GF-D8 (cell line): Measurements from ENCODE around the gene WAPL.
"Not testable (repeated sequence)": the region's sequence is repeated elsewhere in the genome, so short reads cannot be mapped to it uniquely, and the experiment has no call there.

Experiments used
- DNase-seq: peaks from one replicate; lab custom pipeline; 2025; lab: John Stamatoyannopoulos, UW

Gene WAPL, protein sequence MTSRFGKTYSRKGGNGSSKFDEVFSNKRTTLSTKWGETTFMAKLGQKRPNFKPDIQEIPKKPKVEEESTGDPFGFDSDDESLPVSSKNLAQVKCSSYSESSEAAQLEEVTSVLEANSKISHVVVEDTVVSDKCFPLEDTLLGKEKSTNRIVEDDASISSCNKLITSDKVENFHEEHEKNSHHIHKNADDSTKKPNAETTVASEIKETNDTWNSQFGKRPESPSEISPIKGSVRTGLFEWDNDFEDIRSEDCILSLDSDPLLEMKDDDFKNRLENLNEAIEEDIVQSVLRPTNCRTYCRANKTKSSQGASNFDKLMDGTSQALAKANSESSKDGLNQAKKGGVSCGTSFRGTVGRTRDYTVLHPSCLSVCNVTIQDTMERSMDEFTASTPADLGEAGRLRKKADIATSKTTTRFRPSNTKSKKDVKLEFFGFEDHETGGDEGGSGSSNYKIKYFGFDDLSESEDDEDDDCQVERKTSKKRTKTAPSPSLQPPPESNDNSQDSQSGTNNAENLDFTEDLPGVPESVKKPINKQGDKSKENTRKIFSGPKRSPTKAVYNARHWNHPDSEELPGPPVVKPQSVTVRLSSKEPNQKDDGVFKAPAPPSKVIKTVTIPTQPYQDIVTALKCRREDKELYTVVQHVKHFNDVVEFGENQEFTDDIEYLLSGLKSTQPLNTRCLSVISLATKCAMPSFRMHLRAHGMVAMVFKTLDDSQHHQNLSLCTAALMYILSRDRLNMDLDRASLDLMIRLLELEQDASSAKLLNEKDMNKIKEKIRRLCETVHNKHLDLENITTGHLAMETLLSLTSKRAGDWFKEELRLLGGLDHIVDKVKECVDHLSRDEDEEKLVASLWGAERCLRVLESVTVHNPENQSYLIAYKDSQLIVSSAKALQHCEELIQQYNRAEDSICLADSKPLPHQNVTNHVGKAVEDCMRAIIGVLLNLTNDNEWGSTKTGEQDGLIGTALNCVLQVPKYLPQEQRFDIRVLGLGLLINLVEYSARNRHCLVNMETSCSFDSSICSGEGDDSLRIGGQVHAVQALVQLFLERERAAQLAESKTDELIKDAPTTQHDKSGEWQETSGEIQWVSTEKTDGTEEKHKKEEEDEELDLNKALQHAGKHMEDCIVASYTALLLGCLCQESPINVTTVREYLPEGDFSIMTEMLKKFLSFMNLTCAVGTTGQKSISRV (N-terminal part only)

DNA sequence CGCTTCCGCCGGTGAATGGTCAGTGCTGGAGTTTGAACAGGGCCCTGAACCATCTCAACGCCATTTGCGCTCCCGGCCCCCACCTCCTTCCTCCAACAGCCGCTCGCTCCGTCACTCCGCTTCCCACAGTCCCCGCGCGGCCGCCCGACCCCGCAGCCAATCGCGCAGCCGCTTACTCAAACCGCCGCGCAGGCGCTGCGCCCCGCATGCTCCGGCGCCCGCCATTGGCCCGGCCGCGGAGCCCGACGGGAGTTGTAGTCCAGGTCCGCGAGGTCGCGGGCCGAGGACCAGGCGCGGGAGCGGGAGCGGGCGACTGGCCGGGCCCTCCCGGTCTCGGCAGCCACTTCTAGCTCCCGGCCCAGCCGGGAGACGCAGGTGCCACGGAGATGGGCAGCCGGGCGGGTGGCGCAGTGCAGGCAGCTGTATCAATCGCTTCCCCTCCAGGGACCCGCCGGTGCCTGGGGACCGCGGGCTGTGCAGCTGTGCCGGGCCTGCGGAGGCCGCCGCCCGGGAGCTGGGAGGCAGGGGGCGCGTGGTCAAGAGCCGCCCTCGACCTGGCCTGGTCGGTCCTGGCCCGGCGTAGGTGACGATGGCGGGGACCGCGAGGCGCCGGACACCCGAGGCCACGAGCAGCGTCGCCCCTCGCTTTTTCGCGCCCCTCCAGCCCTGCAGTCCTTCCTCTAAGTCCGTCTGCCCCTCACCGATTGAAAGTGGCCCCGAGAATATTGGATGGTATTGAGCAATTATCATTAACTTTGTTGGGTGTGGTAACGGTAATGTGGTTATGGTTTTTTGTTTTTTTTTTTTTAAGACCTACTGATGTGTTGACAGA lies at the start of gene WAPL:
TSS of gene WAPL (minus strand) at position 115 of the 832 bp plus-strand sequence. CDS start 3,723 bp downstream, outside the sequence.
- DNase-seq = peak; percentile 77

DNA sequence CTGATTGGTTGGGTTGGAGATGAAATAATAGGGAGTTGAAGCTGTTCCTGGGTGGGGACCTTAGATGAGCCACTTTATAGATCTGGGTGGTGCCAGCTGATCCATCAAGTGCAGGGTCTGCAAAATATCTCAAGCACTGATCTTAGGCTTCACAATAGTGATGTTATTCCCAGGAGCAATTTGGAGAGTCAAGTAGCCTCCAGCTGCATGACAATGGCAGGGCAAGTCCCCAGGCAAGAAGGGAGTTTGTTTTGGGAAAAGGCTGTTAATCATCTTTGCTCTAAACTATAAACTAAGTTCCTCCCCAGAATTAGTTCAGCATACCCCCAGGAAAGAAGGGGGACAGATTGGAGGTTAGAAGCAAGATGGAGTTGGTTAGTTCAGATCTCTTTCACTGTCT lies 47.7 kb upstream of the WAPL start:
- no peak for DNase-seq

DNA sequence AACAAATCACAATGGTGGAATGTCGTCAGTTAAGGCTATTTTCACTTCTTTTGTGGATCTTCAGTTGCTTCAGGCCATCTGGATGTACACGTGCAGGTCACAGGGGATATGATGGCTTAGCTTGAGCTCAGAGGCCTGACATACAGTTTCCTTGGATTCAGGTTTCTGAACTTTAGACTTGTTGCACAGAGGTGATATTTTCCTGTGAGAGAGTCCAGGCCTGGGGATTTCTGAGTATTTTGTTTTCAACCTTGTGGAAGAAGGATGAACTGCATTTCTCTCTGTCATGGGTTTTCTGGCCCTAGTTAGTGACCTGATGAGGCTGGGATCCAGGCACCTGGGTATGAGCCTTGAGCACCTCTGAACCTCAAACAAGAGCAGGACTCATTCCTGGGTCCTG lies 44.9 kb upstream of the WAPL start:
- not testable (repeated sequence) for DNase-seq

DNA sequence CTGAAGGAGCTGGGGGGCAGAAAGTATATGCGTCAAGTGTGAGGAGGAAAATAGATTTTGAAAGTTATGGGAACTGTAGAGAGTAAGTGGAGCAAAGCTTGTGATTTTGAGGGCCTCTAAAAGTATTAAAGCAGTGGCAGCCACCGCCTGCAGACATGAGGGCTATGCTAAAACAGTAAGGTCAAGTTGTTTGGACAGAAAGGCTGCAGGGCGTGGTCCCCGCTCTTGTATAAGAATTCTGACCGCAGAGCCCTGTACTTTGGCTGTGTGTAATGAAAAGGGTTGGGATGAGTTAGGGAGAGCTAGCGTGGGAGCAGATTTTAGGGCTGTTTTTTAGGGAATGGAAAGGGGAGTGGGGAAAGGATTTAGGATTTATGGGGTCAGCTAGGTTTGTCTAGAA lies 41.7 kb upstream of the WAPL start:
- DNase-seq = not testable (repeated sequence)

DNA sequence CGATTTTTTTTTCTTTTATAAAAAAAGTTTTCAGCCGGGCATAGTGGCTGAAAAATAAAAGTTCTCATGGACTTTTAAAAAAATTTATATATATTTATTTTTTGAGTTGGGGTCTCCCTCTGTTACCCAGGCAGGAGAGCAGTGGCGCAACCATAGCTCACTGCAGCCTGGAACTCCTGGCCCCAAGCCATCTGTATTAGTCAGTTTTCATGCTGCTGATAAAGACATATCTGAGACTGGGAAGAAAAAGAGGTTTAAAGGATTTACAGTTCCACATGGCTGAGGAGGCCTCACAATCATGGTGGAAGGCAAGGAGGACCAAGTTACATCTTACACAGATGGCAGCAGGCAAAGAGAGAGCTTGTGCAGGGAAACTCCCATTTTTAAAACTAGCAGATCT lies 37.1 kb upstream of the WAPL start:
- DNase-seq = not testable (repeated sequence)

DNA sequence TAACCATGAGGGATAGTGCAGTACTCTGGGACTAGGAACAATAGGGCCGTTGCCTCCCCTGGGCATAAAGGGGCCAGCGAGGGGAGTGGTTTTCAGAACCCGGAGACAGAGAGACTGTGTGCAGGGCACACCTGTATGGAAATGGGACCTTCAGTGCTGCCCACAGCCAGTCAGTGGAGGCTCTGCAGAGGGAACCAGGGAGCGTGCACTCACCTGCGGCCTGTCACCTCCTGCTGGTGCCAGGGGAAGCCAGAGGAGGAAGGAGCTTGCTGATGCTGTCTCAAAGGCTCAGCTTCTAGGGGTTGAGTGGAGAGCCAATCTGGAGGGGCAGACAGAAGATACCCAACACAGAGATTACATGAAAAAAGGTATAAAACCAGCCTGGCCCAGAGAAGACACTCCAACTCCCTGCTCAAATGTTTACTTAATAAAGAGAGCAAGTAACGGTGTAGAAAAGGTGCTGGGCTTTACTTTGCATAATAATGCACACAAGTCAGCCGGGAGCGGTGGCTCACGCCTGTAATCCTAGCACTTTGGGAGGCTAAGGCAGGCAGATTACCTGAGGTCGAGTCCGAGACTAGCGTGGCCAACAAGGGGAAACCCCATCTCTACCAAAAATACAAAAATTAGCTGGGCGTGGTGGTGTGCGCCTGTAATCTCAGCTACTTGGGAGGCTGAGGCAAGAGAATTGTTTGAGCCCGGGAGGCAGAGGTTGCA lies 35.5 kb upstream of the WAPL start:
- DNase-seq = no peak

DNA sequence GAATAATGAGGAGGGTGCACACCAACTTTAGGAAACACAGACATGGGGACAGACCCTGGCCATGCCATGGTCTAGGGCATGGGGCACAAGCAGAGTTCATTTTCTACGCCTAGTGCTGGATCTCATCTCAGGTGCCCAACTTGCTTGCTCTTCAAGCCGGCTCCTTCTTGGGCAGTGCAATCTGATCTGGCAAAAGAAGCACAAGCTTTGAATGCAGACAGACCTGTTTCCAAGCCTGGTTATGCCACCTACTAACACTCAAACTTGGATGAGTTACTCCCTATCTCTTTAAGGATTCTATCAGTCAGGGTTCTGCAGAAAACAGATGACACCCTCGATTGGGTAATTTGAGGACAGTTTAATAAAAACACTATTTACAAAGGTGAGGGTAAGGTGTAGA lies 34.9 kb upstream of the WAPL start:
- DNase-seq = no peak

DNA sequence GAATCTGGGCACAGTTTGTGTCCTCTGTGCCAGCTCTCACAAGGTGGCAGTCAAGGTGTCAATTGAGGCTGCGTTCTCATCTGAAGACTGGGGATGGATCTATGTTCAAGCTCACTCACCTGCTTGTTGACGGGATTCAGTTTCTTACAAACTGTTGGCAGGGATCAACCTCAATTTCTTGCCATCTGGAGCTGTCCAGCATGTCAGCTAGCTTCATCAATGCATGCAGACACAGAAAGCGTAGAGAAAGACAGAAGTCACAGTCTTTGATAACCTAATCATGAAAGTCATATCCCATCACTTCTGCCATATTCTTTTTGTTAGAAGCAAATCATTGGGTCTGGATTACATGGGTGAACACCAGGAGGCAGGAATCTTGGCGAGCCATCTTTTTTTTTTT lies 32.0 kb upstream of the WAPL start:
- no peak for DNase-seq

DNA sequence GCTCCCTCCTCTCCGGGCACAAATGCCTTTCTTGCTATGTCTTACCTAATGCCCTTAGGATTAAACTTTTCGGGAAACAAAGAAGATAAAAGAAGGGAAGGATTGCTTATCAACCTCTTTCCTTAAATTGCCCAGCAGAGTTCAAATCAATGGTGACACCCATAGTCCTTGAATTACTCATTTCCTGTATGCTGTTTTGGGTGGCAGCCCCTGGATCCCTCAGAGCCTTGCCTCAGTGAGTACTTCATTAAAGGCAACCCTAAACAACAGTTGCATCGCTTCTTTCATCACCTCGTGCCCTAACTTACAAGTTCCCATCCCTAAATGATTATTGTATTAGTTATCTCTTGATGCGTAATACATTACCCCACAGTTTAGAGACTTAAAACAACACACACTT lies 31.6 kb upstream of the WAPL start:
- no peak for DNase-seq

DNA sequence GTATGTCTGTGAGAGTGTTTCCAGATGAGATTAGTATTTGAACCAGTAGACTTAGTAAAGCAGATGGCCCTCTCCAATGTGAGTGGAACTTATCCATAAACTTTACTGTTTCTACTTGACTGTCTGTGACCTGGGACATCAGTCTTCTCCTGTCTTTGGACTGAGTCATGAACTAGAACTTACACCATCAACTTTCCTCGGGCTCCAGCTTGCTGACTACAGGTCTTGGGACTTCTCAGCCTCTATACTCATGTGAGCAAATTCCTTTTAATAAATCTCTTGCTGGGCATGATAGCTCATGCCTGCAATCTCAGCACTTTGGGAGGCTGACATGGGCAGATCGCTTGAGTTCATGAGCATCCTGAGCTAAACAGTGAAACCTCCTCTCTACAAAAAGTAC lies 25.7 kb upstream of the WAPL start:
- DNase-seq = no peak

DNA sequence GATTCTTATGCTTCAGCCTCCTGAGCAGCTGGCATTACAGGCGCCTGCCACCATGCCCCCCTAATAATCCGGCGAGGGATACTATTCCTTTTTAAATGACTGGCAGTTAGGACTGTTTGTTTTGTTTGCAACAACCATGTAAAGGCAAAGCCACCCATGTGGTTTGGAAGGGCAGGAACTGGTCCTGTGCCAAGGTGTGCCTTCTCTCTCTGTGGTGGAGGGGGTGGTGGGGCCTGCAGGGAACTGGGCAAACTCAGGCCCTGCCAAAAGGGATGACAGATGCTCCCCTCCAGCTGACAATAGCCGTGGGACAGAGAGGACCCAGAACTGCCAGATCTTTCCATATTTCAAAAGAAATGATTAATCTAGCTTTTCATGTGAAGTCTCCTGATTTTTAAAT lies 23.5 kb upstream of the WAPL start:
- DNase-seq = no peak

DNA sequence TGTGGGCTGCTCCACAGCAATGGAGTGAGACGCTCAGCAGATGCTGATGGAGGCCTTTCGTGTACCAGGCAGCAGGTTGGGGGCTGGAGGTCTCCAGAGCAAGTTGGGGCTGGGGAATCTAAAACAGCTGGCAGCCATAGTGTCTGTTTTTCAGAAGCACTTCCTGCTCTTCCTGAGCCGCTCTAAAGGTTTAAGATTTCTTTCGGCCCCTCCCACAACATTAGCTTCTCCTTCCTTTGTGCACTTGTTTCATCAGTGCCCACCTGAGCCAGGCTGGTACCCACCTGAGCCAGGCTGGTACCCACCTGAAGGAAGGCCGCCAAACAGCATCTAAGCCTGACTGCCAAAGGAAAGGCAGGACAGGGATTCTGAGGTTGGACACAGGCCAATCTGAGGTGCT lies 18.4 kb upstream of the WAPL start:
- DNase-seq = no peak

DNA sequence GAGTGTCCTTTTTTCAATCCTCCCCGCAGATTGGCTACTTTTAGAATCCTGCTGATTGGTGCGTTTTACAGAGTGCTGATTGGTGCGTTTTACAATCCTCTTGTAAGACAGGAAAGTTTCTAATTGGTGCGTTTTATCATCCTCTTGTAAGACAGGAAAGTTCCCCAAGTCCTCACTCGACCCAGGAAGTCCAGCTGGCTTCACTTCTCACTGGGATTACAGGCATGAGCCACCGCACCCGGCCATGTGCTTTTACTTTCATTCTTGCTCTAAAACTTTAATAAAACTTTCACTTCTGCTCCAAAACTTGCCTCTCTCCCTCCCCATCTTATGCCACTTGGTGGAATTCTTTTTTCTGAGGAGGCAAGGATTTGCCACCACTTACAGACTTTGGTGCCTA lies 17.0 kb upstream of the WAPL start:
- no peak for DNase-seq

DNA sequence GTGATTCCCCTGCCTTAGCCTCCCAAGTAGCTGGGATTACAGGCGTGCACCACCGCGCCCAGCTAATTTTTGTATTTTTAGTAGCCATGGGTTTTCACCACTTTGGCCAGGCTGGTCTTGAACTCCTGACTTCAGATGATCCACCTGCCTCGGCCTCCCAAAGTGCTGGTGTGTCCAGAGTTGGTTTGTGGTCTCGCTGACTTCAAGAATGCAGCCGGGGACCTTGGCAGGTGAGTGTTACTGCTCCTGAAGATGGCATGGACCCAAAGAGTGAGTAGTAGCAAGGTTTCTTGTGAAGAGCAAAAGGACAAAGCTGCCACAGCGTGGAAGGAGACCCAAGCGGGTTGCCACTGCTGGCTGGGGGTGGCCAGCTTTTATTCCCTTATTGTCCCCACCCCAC lies 16.4 kb upstream of the WAPL start:
- not testable (repeated sequence) for DNase-seq

DNA sequence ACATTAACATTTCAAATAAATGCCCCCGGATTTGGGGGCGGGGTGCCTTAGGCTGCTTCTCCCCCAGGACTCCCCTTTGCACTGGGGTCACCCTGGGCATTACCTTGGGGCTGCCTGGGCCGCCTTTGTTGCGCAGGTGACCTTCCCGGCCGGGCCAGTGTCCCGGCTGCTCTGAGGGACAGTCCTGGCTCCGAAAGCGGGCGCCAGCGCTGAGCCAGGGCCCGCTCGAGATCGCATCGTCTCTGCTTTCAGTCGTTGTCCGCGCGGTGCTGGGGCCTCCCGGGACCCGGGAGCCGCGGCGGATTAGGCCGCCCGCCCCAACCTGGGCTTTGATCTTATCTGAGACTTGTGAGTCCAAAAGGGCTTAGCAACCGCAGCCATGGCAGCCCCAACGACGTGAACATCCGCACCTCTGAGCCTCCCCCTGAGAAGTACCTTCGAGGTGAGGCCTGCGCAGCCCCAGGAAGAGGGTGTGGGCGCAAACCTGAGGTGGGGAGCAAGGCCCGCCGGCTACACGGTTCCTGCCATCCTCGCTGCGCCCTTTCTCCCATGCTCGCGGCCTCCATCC lies 14.8 kb upstream of the WAPL start:
- DNase-seq = no peak

DNA sequence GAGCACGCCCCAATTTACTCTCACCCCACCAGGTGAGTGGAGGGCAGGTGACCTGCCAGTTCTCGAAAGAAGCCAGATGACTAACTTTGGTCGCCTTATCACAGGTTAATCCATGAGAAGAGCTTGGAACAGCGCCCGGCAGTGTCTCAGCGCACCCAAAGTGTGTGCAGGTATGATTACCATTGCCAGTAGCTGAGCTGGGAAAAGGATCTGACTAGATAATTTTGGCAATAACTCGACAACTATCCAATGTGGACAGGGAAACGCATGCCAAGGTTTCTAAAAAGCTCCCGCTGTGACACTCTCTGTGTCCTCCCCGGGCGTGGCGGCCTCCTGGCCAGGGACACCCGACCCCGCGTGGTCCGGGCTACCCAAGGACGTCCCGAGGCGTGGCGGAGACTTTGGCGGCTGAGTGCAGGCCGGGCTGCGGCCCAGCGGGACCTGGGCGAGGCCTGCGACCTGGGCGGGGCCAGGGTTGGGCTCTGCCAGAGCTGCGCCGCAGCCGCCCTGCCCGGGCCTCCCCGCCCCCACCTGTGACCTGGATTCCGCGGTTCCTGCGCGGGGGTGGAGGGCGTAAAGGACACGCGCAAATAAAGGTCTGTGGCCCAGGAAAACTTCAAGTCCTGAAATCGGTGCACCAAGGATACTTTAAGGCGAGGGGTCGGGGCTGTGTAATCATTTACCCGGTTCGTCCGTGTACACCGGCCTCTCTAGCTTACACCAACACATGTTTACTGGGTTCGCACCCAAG lies 13.7 kb upstream of the WAPL start:
- DNase-seq = no peak

DNA sequence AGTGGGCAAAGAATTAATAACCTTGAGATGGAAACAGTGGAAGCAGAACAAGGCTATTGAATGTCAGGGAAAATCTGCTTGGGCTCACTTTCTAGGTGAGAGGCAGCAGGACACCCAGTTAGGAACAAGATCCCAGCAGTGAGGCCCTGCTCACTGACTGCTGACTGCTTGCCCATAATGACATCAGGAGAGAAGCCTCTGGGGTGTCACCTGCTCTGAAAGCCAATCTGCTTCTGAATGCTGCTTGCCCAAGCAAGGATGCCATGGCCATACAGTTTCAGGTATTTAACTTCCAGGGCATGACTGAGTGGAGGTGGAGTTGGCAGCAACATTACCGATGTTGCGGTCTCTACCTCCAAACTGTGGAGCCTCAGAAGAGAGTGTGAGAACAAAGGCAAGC lies 11.7 kb upstream of the WAPL start:
- DNase-seq = no peak

DNA sequence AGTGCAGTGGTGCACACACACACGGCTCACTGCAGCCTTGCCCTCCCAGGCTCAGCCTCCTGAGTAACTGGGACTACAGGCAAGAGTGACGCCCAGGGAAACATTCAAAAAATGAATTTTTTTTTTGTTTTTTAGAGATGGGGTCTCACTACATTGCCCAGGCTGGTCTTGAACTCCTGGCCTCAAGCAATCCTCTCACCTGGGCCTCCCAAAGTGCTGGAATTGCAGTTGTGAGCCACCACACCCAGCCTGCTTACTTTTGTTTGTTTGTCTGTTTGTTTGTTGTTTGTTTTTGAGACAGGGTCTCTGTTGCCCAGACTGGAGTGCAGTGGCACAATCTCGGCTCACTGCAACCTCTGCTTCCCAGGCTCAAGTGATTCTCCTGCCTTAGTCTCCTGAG lies 7.1 kb upstream of the WAPL start:
- not testable (repeated sequence) for DNase-seq

DNA sequence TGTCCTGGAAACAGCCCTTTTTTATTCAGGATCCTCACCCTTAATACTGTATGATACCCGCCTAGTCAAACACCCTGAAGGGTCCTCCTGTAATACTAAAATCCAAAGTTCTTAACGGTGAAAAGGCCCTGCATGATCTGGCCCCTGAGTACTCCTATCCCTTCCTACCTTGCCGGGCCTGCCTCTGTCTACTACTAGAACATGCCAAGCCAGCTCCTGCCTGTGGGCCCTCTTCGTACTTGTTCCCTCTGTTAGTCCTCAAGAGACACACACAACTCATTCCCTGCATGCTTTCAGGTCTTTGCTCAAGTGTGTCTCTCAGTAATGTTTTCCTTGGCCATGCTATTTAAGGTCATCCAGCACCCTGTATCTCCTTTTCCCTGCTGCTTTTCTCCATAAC lies 5.0 kb upstream of the WAPL start:
- no peak for DNase-seq

DNA sequence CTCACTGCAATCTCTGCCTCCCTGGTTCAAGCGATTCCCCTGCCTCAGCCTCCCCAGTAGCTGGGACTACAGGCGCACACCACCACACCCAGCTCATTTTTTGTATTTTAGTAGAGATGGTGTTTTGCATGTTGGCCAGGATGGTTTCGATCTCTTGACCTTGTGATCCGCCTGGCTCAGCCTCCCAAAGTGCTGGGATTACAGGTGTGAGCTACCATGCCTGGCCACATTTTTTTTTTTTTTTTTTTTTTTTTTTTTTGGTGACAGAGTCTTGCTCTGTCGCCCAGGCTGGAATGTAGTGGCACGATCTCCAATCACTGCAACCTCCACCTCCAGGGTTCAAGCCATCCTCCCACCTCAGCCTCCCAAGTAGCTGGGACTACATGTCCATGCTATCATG lies 4.1 kb upstream of the WAPL start:
- DNase-seq = not testable (repeated sequence)
